Activated CD4-positive, alpha-beta T cell treated with anti-CD3 and anti-CD28 coated beads, Interleukin-2, amount 10 ng/mL, durations not matched to agents 24 days and 14 days (primary cell): ENCODE results near the gene TPRA1. TPM values are rescaled to one million over a fixed set of nuclear protein-coding genes. Genes with fewer than 3 reads are reported as not detected.

Experiments
- DNase-seq: peaks from one replicate; pipeline ENCODE4 v3.0.0; 2022
- H3K27ac Mint-ChIP-seq: one replicate; pipeline ENCODE4 v1.8.0; 2022; ENCODE audit warnings: mild to moderate bottlenecking, mixed read lengths
- H3K27me3 Mint-ChIP-seq: one replicate; pipeline ENCODE4 v1.8.0; 2022; ENCODE audit warnings: mixed read lengths
- H3K36me3 Mint-ChIP-seq: one replicate; pipeline ENCODE4 v1.8.0; 2022; ENCODE audit warnings: low read depth, mild to moderate bottlenecking, mixed read lengths
- H3K4me1 Mint-ChIP-seq: one replicate; pipeline ENCODE4 v1.8.0; 2021; ENCODE audit warnings: mixed read lengths
- H3K4me3 Mint-ChIP-seq: one replicate; pipeline ENCODE4 v1.8.0; 2022; ENCODE audit warnings: mild to moderate bottlenecking, moderate library complexity, mixed read lengths
- H3K9me3 Mint-ChIP-seq: one replicate; pipeline ENCODE4 v1.8.0; 2021; ENCODE audit warnings: mixed read lengths
- intact Hi-C: fragments of 100-400 bp; cut with micrococcal nuclease; formaldehyde crosslinking; loops from one replicate; pipeline ENCODE4 v1.15.1; 2023
- total RNA-seq: library from RNA; stranded (reverse); gene quantifications from 2 replicates; pipeline ENCODE4 v1.2.3, GENCODE V29; 2022

Gene TPRA1
- total RNA-seq = 32.9 and 37.2 TPM in 2 replicates

- intact Hi-C loops = loop anchor here (1.0 to 5.0 kb wide), 6 partner anchors 7 to 1114 kb away; partner anchors contain the start of genes ABTB1, MCM2, PODXL2 and RUVBL1
- H3K9me3 Mint-ChIP-seq = no peaks in the 10 kb centered on the region
- peaks cover 22% of the 10 kb centered on the region for H3K4me1 Mint-ChIP-seq
- no peaks in the 10 kb centered on the region for H3K27me3 Mint-ChIP-seq
- peak within 1 kb of the TSS; percentile 95 for H3K27ac Mint-ChIP-seq
- peak within 1 kb of the TSS; percentile 93 for H3K4me3 Mint-ChIP-seq
- H3K36me3 Mint-ChIP-seq = peaks cover 5% of the 10 kb centered on the region
- DNase-seq = peak; percentile 95
Observed at GRCh38 chr3:127590593-127591465, at the start of gene TPRA1. Gene TPRA1, minus strand, starts transcription at chr3:127590733. Its CDS starts 10,587 bp downstream, at chr3:127580146.

DNA sequence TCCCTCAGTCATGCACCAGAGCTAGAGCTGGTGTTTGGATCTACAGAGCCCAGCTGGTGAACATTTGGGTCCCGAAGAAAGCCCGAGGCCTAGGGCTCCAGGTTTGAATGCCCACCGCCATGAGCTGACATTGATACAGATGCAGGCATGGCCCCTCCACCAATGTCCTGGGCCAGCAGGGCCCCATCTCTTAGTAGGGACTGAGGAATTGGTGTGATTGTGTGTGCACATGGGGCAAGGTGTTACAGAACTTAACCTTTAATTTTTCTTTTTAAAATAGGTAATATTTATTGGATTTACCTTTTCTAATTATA is 49.5 kb upstream of the TPRA1 start:
- Mint-ChIP-seq H3K27ac (no peak overlapping the region), H3K9me3 (no peaks in the 10 kb centered on the region), H3K4me1 (peaks cover 7% of the 10 kb centered on the region), H3K36me3 (no peaks in the 10 kb centered on the region), H3K27me3 (peaks cover 3% of the 10 kb centered on the region), H3K4me3 (no peak overlapping the region)
- DNase-seq = no peak
- intact Hi-C loops = no loop called here

- H3K27me3 Mint-ChIP-seq = peaks cover 7% of the 10 kb centered on the region
- no peaks in the 10 kb centered on the region for H3K9me3 Mint-ChIP-seq
- no peak overlapping the region for H3K4me3 Mint-ChIP-seq
- no peak overlapping the region for H3K27ac Mint-ChIP-seq
- H3K4me1 Mint-ChIP-seq = peaks cover 7% of the 10 kb centered on the region
- no peak for DNase-seq
- H3K36me3 Mint-ChIP-seq = no peaks in the 10 kb centered on the region
- intact Hi-C loops = loop anchor here (5.0 kb wide), 1 partner anchor 193 kb away; no protein-coding TSS in a partner anchor
Observed at GRCh38 chr3:127639173-127640041, 48.9 kb upstream of the TPRA1 start.

- H3K27me3 Mint-ChIP-seq = peaks cover 12% of the 10 kb centered on the region
- H3K4me1 Mint-ChIP-seq = peaks cover 7% of the 10 kb centered on the region
- no peaks in the 10 kb centered on the region for H3K36me3 Mint-ChIP-seq
- DNase-seq = no peak
- H3K9me3 Mint-ChIP-seq = no peaks in the 10 kb centered on the region
- H3K4me3 Mint-ChIP-seq = no peak overlapping the region
- H3K27ac Mint-ChIP-seq = no peak overlapping the region
- intact Hi-C loops = loop anchor here (5.0 kb wide), 1 partner anchor 194 kb away; no protein-coding TSS in a partner anchor
Observed at GRCh38 chr3:127637971-127638370, 47.4 kb upstream of the TPRA1 start.

- intact Hi-C loops = loop anchor here (5.0 kb wide), 1 partner anchor 195 kb away; no protein-coding TSS in a partner anchor
- Mint-ChIP-seq H3K27me3 (peaks cover 14% of the 10 kb centered on the region), H3K27ac (peak overlapping the region; percentile 66), H3K4me1 (peaks cover 7% of the 10 kb centered on the region), H3K36me3 (no peaks in the 10 kb centered on the region), H3K9me3 (no peaks in the 10 kb centered on the region), H3K4me3 (peak overlapping the region; percentile 15)
- DNase-seq = peak; percentile 88
Observed at GRCh38 chr3:127637546-127637945, 47.0 kb upstream of the TPRA1 start.

GRCh38 chr3:127634653-127635052 is 44.1 kb upstream of the TPRA1 start:
- no peak overlapping the region for H3K27ac Mint-ChIP-seq
- no peak for DNase-seq
- no peak overlapping the region for H3K4me3 Mint-ChIP-seq
- H3K4me1 Mint-ChIP-seq = peaks cover 17% of the 10 kb centered on the region
- H3K36me3 Mint-ChIP-seq = peaks cover 3% of the 10 kb centered on the region
- intact Hi-C loops = loop anchor here (5.0 kb wide), 1 partner anchor 198 kb away; no protein-coding TSS in a partner anchor
- peaks cover 38% of the 10 kb centered on the region for H3K27me3 Mint-ChIP-seq
- H3K9me3 Mint-ChIP-seq = no peaks in the 10 kb centered on the region

GRCh38 chr3:127632035-127632820 is 41.7 kb upstream of the TPRA1 start:
- intact Hi-C loops = no loop called here
- peaks cover 15% of the 10 kb centered on the region for H3K4me1 Mint-ChIP-seq
- peaks cover 55% of the 10 kb centered on the region for H3K27me3 Mint-ChIP-seq
- H3K9me3 Mint-ChIP-seq = no peaks in the 10 kb centered on the region
- H3K4me3 Mint-ChIP-seq = no peak overlapping the region
- no peak for DNase-seq
- H3K36me3 Mint-ChIP-seq = peaks cover 5% of the 10 kb centered on the region
- no peak overlapping the region for H3K27ac Mint-ChIP-seq

DNA sequence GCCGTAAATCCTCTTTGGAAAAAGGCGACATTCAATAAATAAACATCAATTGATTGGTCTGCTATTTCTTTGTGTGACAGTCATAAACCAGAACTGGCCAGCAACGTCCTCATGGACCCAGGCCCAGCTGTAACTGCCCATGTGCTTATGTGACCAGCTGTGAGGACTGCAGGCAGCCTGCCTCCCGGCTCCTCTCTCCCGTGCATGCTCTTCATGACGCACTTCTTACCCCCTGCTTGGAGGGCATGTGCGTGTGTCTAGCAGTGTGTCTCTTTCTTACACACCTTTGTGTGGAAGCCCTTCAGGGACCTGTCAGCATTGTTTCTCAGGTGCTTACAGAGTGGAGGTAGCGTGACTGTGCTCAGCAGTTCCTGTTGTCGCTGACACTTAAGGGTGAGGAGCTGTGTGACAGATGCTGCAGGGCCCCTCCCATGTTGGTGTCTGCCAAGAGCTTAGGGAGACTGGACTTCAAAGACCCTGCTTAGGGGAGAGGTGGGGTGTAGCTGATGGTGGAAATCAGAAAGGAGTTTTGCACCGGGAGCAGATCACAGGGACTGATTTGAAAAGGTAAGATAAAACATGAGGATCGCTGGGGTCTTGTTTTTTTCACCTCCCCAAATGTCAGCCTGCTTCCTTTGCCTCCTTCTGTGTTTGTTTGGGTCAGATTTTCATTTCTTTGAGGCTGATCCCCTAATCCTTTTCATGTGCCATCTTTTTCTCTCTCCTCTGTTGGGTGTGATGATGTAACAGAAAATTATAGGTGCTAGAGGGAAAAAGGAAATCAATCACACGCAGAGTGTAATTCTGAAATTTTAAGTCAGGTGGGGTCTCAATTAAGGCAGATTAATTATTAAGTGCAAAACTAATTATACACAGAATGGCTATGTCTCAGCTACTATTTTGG is 40.5 kb upstream of the TPRA1 start:
- Mint-ChIP-seq H3K4me1 (peaks cover 18% of the 10 kb centered on the region), H3K27me3 (peaks cover 65% of the 10 kb centered on the region), H3K9me3 (no peaks in the 10 kb centered on the region), H3K4me3 (peak overlapping the region; percentile 29), H3K27ac (no peak overlapping the region), H3K36me3 (peaks cover 5% of the 10 kb centered on the region)
- no peak for DNase-seq
- intact Hi-C loops = no loop called here

GRCh38 chr3:127629467-127630403 is 39.2 kb upstream of the TPRA1 start:
- peak overlapping the region; percentile 78 for H3K27ac Mint-ChIP-seq
- intact Hi-C loops = loop anchor here (2.0 kb wide), 1 partner anchor 39 kb away; the partner anchor contains the start of gene TPRA1
- no peaks in the 10 kb centered on the region for H3K9me3 Mint-ChIP-seq
- peak overlapping the region; percentile 85 for H3K4me3 Mint-ChIP-seq
- H3K36me3 Mint-ChIP-seq = peaks cover 5% of the 10 kb centered on the region
- H3K27me3 Mint-ChIP-seq = peaks cover 65% of the 10 kb centered on the region
- DNase-seq = peak; percentile 70
- peaks cover 18% of the 10 kb centered on the region for H3K4me1 Mint-ChIP-seq

- Mint-ChIP-seq H3K9me3 (no peaks in the 10 kb centered on the region), H3K36me3 (peaks cover 5% of the 10 kb centered on the region), H3K4me3 (peak within 1 kb of the TSS; percentile 85), H3K4me1 (peaks cover 18% of the 10 kb centered on the region), H3K27ac (peak within 1 kb of the TSS; percentile 78), H3K27me3 (peaks cover 64% of the 10 kb centered on the region)
- intact Hi-C loops = loop anchor here (2.0 kb wide), 1 partner anchor 38 kb away; the partner anchor contains the start of gene TPRA1
- DNase-seq = peak; percentile 80
Observed at GRCh38 chr3:127628788-127629466, 38.4 kb upstream of the TPRA1 start, which contains the start of gene PODXL2. Gene PODXL2, plus strand, starts transcription at chr3:127629185. Its CDS starts 35 bp downstream, at chr3:127629220.

GRCh38 chr3:127628426-127628787 is 37.9 kb upstream of the TPRA1 start:
- Mint-ChIP-seq H3K36me3 (peaks cover 5% of the 10 kb centered on the region), H3K27me3 (peaks cover 61% of the 10 kb centered on the region), H3K4me1 (peaks cover 18% of the 10 kb centered on the region), H3K27ac (peak overlapping the region; percentile 56), H3K4me3 (peak overlapping the region; percentile 68), H3K9me3 (no peaks in the 10 kb centered on the region)
- intact Hi-C loops = loop anchor here (2.0 kb wide), 1 partner anchor 38 kb away; the partner anchor contains the start of gene TPRA1
- no peak for DNase-seq
